Fibroblast of lung (primary cell): ENCODE data around the gene KRTAP10-5. TPM values are rescaled to one million over a fixed set of nuclear protein-coding genes. Genes with fewer than 3 reads are reported as not detected.
"Not testable (repeated sequence)": the region's sequence is repeated elsewhere in the genome, so short reads cannot be mapped to it uniquely, and the experiment has no call there.

Experiments used
- DNase-seq, 2 donors: peaks; one replicate each; pipeline versions ENCODE4 v3.0.0 to v3.0.0-alpha.2; 2010; ENCODE audit warnings: low read depth in 2 of 2
- H2AFZ ChIP-seq: 2 replicates; pipeline ENCODE4 v1.5.1; 2012; ENCODE audit warnings: low read length, control low read depth, inconsistent platforms
- H3K27ac ChIP-seq: 2 replicates; pipeline ENCODE4 v1.5.1; 2011; ENCODE audit warnings: low read length, control low read depth; ENCODE audit not compliant: insufficient read depth
- H3K27me3 ChIP-seq: 2 replicates; pipeline ENCODE4 v1.5.1; 2011; ENCODE audit warnings: mild to moderate bottlenecking, low read length; ENCODE audit not compliant: control insufficient read depth, insufficient read depth
- H3K36me3 ChIP-seq: 2 replicates; pipeline ENCODE4 v1.5.1; 2011; ENCODE audit warnings: low read length; ENCODE audit not compliant: control insufficient read depth, insufficient read depth
- H3K4me1 ChIP-seq: 2 replicates; pipeline ENCODE4 v1.5.1; 2011; ENCODE audit warnings: low read length; ENCODE audit not compliant: control insufficient read depth, insufficient read depth; ENCODE audit errors: extremely low read depth
- H3K4me2 ChIP-seq: 2 replicates; pipeline ENCODE4 v1.5.1; 2011; ENCODE audit warnings: low read length, control low read depth; ENCODE audit not compliant: insufficient read depth; ENCODE audit errors: extremely low read depth
- H3K4me3 ChIP-seq, 4 experiments: fragments of 200-600 bp in 1 of 4; sonication (generic) in 1 of 4; replicated peaks in 1 of 4; 2 replicates each; pipeline ENCODE4 v1.5.1; 2011 to 2016; ENCODE audit warnings: low read length in 4 of 4, low read depth in 3 of 4, mild to moderate bottlenecking in 3 of 4, control low read depth in 2 of 4, inconsistent platforms in 1 of 4, mixed read lengths in 1 of 4; ENCODE audit not compliant: insufficient read depth in 1 of 4; ENCODE audit errors: control extremely low read depth in 1 of 4
- H3K79me2 ChIP-seq: 2 replicates; pipeline ENCODE4 v1.5.1; 2012; ENCODE audit warnings: mild to moderate bottlenecking, low read length, inconsistent platforms; ENCODE audit not compliant: control insufficient read depth, insufficient read depth
- H3K9ac ChIP-seq: 2 replicates; pipeline ENCODE4 v1.5.1; 2011; ENCODE audit warnings: mild to moderate bottlenecking, low read length, control low read depth; ENCODE audit not compliant: insufficient read depth
- H3K9me3 ChIP-seq: 2 replicates; pipeline ENCODE4 v1.5.1; 2012; ENCODE audit warnings: low read depth, low read length; ENCODE audit not compliant: control insufficient read depth, insufficient read depth
- H4K20me1 ChIP-seq: 2 replicates; pipeline ENCODE4 v1.5.1; 2011; ENCODE audit warnings: low read length; ENCODE audit not compliant: control insufficient read depth, insufficient read depth; ENCODE audit errors: extremely low read depth
- EZH2 ChIP-seq: IDR thresholded peaks from 2 replicates; pipeline ENCODE4 v1.5.1; 2012; ENCODE audit warnings: low read length, control low read depth, mild to moderate bottlenecking; ENCODE audit errors: missing control alignments
- polyA plus RNA-seq, 2 donors: library from polyadenylated mRNA; depleted of rRNA in 1 of 2; stranded (reverse) in 1 of 2; unstranded in 1 of 2; fragments of >200 nt; gene quantifications; 2 replicates each; pipeline ENCODE4 v1.2.1, GENCODE V29; 2011 to 2012; ENCODE audit warnings: missing spikeins in 1 of 2
- total RNA-seq: library from RNA; depleted of rRNA; stranded (reverse); fragments of >200 nt; gene quantifications from 2 replicates; pipeline ENCODE4 v1.2.1, GENCODE V29; 2014
- TF ChIP-seq, protein P1 (sequence below), 2 donors: IDR thresholded peaks in 1 of 2; conservative IDR thresholded peaks in 1 of 2; 1 replicate in 1 of 2; 2 replicates in 1 of 2; pipeline ENCODE4 v1.5.1; 2011 to 2012; ENCODE audit warnings: low read length in 2 of 2, control low read depth in 1 of 2, inconsistent platforms in 1 of 2, low read depth in 1 of 2, mild to moderate bottlenecking in 1 of 2

The KRTAP10-5 gene
- total and polyA plus RNA-seq, 2 donors (not counting 1 experiment from before 2014, with no cell fraction given), result not detected

GRCh38 chr21:44564099-44564498, 16.3 kb downstream of the KRTAP10-5 start:
- Histone ChIP-seq H3K79me2 (no peaks in the 10 kb centered on the region), H3K4me1 (no peaks in the 10 kb centered on the region), H3K36me3 (no peaks in the 10 kb centered on the region), H3K27ac (no peak overlapping the region), H2AFZ (no peak overlapping the region), H4K20me1 (no peaks in the 10 kb centered on the region), H3K9ac (no peak overlapping the region), H3K9me3 (no peaks in the 10 kb centered on the region), H3K4me3 (no peak overlapping the region), H3K4me2 (no peak overlapping the region), H3K27me3 (no peaks in the 10 kb centered on the region)
- no peak for TF ChIP-seq EZH2
- TF ChIP-seq, protein P1, sequence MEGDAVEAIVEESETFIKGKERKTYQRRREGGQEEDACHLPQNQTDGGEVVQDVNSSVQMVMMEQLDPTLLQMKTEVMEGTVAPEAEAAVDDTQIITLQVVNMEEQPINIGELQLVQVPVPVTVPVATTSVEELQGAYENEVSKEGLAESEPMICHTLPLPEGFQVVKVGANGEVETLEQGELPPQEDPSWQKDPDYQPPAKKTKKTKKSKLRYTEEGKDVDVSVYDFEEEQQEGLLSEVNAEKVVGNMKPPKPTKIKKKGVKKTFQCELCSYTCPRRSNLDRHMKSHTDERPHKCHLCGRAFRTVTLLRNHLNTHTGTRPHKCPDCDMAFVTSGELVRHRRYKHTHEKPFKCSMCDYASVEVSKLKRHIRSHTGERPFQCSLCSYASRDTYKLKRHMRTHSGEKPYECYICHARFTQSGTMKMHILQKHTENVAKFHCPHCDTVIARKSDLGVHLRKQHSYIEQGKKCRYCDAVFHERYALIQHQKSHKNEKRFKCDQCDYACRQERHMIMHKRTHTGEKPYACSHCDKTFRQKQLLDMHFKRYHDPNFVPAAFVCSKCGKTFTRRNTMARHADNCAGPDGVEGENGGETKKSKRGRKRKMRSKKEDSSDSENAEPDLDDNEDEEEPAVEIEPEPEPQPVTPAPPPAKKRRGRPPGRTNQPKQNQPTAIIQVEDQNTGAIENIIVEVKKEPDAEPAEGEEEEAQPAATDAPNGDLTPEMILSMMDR (conservative IDR thresholded peaks at IDR 0.05 in 1 of 2, IDR thresholded peaks at IDR 0.05 in 1 of 2; ENCODE audit: low read depth in 1 of 2, low read length in 2 of 2), result no peak
- no peak for DNase-seq

GRCh38 chr21:44558695-44559094, 21.7 kb downstream of the KRTAP10-5 start, which contains the start of gene KRTAP10-3:
Gene KRTAP10-3 (minus strand): TSS chr21:44558795. CDS start chr21:44558715, 80 bp downstream.
- Histone ChIP-seq H3K4me3 (no peak within 1 kb of the TSS), H4K20me1 (no peaks in the 10 kb centered on the region), H3K9me3 (no peaks in the 10 kb centered on the region), H2AFZ (no peak within 1 kb of the TSS), H3K79me2 (no peaks in the 10 kb centered on the region), H3K27me3 (no peaks in the 10 kb centered on the region), H3K4me2 (no peak within 1 kb of the TSS), H3K9ac (no peak within 1 kb of the TSS), H3K36me3 (no peaks in the 10 kb centered on the region), H3K4me1 (no peaks in the 10 kb centered on the region), H3K27ac (no peak within 1 kb of the TSS)
- no peak for DNase-seq
- TF ChIP-seq, protein P1 (conservative IDR thresholded peaks at IDR 0.05 in 1 of 2, IDR thresholded peaks at IDR 0.05 in 1 of 2; ENCODE audit: low read depth in 1 of 2, low read length in 2 of 2), result no peak
- no peak for TF ChIP-seq EZH2

- DNase-seq, H3K36me3 ChIP-seq, H3K27me3 ChIP-seq, H3K9me3 ChIP-seq, H3K9ac ChIP-seq, H3K4me1 ChIP-seq, H2AFZ ChIP-seq, H3K4me3 ChIP-seq, H3K79me2 ChIP-seq, H3K4me2 ChIP-seq, H4K20me1 ChIP-seq, H3K27ac ChIP-seq: not testable (repeated sequence)
Observed at GRCh38 chr21:44558329-44558675, 22.1 kb downstream of the KRTAP10-5 start.
